Esophagus squamous epithelium (tissue), 5 donors: ENCODE measurements around the gene ZNF260. TPM values are rescaled to one million over a fixed set of nuclear protein-coding genes. Genes with fewer than 3 reads are reported as not detected.

Experiments
- DNase-seq: peaks from one replicate; lab custom pipeline; 2025; lab: John Stamatoyannopoulos, UW
- H3K27ac ChIP-seq, 4 donors: fragments of 200-600 bp; sonication (generic); one replicate each; pipeline ENCODE4 v1.5.1; 2016 to 2019; ENCODE audit warnings: mild to moderate bottlenecking in 1 of 4
- H3K27me3 ChIP-seq, 4 donors: fragments of 200-600 bp; sonication (generic); 1 replicate in 3 of 4; 2 replicates in 1 of 4; pipeline versions ENCODE4 v1.5.1 to v1.6.0; 2017 to 2021; ENCODE audit warnings: antibody characterized with exemption in 1 of 4
- H3K36me3 ChIP-seq, 3 donors: fragments of 200-600 bp; sonication (generic); one replicate each; pipeline ENCODE4 v1.5.1; 2016 to 2019
- H3K4me1 ChIP-seq, 3 donors: fragments of 200-600 bp; sonication (generic); one replicate each; pipeline ENCODE4 v1.5.1; 2017 to 2019
- H3K4me3 ChIP-seq, 4 donors: fragments of 200-600 bp; sonication (generic); 1 replicate in 3 of 4; 2 replicates in 1 of 4; pipeline ENCODE4 v1.5.1; 2016 to 2019; ENCODE audit warnings: mild to moderate bottlenecking in 2 of 4, moderate library complexity in 1 of 4
- H3K9me3 ChIP-seq, 3 donors: fragments of 200-600 bp; sonication (generic); one replicate each; pipeline ENCODE4 v1.5.1; 2016 to 2019
- CTCF ChIP-seq, 6 experiments: fragments of 450-650 bp in 4 of 6; fragments of 200-600 bp in 2 of 6; sonication (generic) in 2 of 6; IDR thresholded peaks; one replicate each; pipeline ENCODE4 v1.5.1; 2016 to 2019; ENCODE audit warnings: antibody characterized with exemption in 6 of 6, mild to moderate bottlenecking in 4 of 6, moderate library complexity in 4 of 6
- POLR2A ChIP-seq, 4 donors: fragments of 450-650 bp; IDR thresholded peaks; one replicate each; pipeline ENCODE4 v1.6.1; 2017; ENCODE audit warnings: antibody characterized with exemption in 4 of 4, mild to moderate bottlenecking in 4 of 4, moderate library complexity in 3 of 4
- WGBS, 2 donors: methylation state at CpG; one replicate each; pipeline ENCODE4 v1.1.5; 2018; 5-methylcytosine and 5-hydroxymethylcytosine counted together
- intact Hi-C: fragments of 100-400 bp; cut with DNase I; formaldehyde crosslinking; loops from one replicate; pipeline ENCODE4 v1.15.0; 2022
- total RNA-seq, 4 donors: library from RNA; depleted of rRNA; stranded (reverse); fragments of >200 nt; gene quantifications; one replicate each; pipeline ENCODE4 v1.1.0, GENCODE V29; 2016
- donor health status: DM: yes; HTN: yes; CAD: no.

The ZNF260 gene
- total RNA-seq, 4 donors from 2014 or later = 3.7 to 13.4 (median 7.4) TPM

- no peak overlapping the region for H3K4me3 ChIP-seq
- peaks cover 0 to 53% (median 8%) of the 10 kb centered on the region in 3 donors for H3K9me3 ChIP-seq
- 91 to 92% methylated on average over 6 of the region's 6 CpGs for WGBS, 2 donors
Measured at GRCh38 chr19:36483653-36484052, 44.4 kb downstream of the ZNF260 start.

GRCh38 chr19:36482876-36483275 is 45.2 kb downstream of the ZNF260 start:
- WGBS, 2 donors = 83 to 85% methylated on average over 2 of the region's 2 CpGs
- no peak overlapping the region for H3K4me3 ChIP-seq
- no peak overlapping the region for H3K27ac ChIP-seq
- peaks cover 0 to 36% (median 0%) of the 10 kb centered on the region in 3 donors for H3K36me3 ChIP-seq
- DNase-seq = no peak
- peaks cover 0 to 60% (median 8%) of the 10 kb centered on the region in 3 donors for H3K9me3 ChIP-seq
- intact Hi-C loops = no loop called here
- no peaks in the 10 kb centered on the region for H3K27me3 ChIP-seq
- H3K4me1 ChIP-seq = peaks cover 0 to 8% (median 0%) of the 10 kb centered on the region in 3 donors
- TF ChIP-seq CTCF (IDR thresholded peaks at IDR 0.05) = no peak
- no peak for TF ChIP-seq POLR2A (IDR thresholded peaks at IDR 0.05)

More at GRCh38 chr19:36483653-36484052, 44.4 kb downstream of the ZNF260 start:
- intact Hi-C loops = no loop called here
- H3K4me1 ChIP-seq = peaks cover 0 to 16% (median 7%) of the 10 kb centered on the region in 3 donors
- no peak overlapping the region for H3K27ac ChIP-seq
- no peak for TF ChIP-seq CTCF (IDR thresholded peaks at IDR 0.05)
- TF ChIP-seq POLR2A (IDR thresholded peaks at IDR 0.05) = no peak
- peaks cover 0 to 29% (median 0%) of the 10 kb centered on the region in 3 donors for H3K36me3 ChIP-seq
- DNase-seq = no peak
- no peaks in the 10 kb centered on the region for H3K27me3 ChIP-seq

Other genes starting within 250 kb of the ZNF260 start
- gene ZFP14, start 149.1 kb downstream of the ZNF260 start, total RNA-seq = 1 to 10 TPM in 3 of 4 donors, under 1 TPM in 1; 0.88 to 4.0 (median 2.0) TPM
- 1 to 10 TPM in 2 of 4 donors, under 1 TPM in 2; 0.30 to 2.1 (median 0.95) TPM for gene ZFP82, start 109.6 kb downstream of the ZNF260 start, total RNA-seq
- 10 to 100 TPM in 1 of 4 donors, 1 to 10 TPM in 3; 4.5 to 13.0 (median 7.4) TPM for gene ZNF566, start 38.7 kb downstream of the ZNF260 start, total RNA-seq
- 10 to 100 TPM in 1 of 4 donors, 1 to 10 TPM in 3; 3.2 to 12.8 (median 3.6) TPM for gene ZNF529, start 45.0 kb upstream of the ZNF260 start, total RNA-seq
- 1 to 10 TPM in 2 of 4 donors, under 1 TPM in 2; 0.53 to 4.4 (median 0.89) TPM for gene ZNF382, start 77.0 kb upstream of the ZNF260 start, total RNA-seq
- gene ZNF461, start 138.6 kb upstream of the ZNF260 start, total RNA-seq = 10 to 100 TPM in 1 of 4 donors, 1 to 10 TPM in 3; 1.4 to 12.6 (median 4.1) TPM
- gene ZNF567, start 159.3 kb upstream of the ZNF260 start, total RNA-seq = 1 to 10 TPM; 2.2 to 6.7 (median 3.1) TPM
- 1 to 10 TPM in 2 of 4 donors, under 1 TPM in 2; 0.15 to 5.0 (median 0.90) TPM for gene ZNF850, start 244.5 kb upstream of the ZNF260 start, total RNA-seq